Liver (tissue), 9 donors: Measurements from ENCODE around the gene OR1F1. TPM values are rescaled to one million over a fixed set of nuclear protein-coding genes. Genes with fewer than 3 reads are reported as not detected.

Experiments used
- DNase-seq: peaks from one replicate; pipeline ENCODE4 v3.0.0-alpha.2; 2017; ENCODE audit warnings: low spot score
- H3K27ac ChIP-seq, 2 donors: one replicate each; pipeline ENCODE4 v1.7.0; 2013; ENCODE audit warnings: inconsistent platforms in 2 of 2, low read length in 2 of 2, control low read depth in 1 of 2, low read depth in 1 of 2, mild to moderate bottlenecking in 1 of 2
- H3K27me3 ChIP-seq, 4 donors: one replicate each; pipeline versions ENCODE4 v1.6.1 to v1.7.0; 2013; ENCODE audit warnings: low read length in 3 of 4, inconsistent platforms in 1 of 4, mild to moderate bottlenecking in 1 of 4, moderate library complexity in 1 of 4; ENCODE audit not compliant: control insufficient read depth in 4 of 4, insufficient read depth in 4 of 4
- H3K36me3 ChIP-seq, 4 donors: one replicate each; pipeline versions ENCODE4 v1.6.1 to v1.7.0; 2013; ENCODE audit warnings: low read length in 3 of 4, mild to moderate bottlenecking in 3 of 4, low read depth in 1 of 4, moderate library complexity in 1 of 4; ENCODE audit not compliant: control insufficient read depth in 4 of 4, insufficient read depth in 3 of 4
- H3K4me1 ChIP-seq, 4 donors: one replicate each; pipeline versions ENCODE4 v1.6.1 to v1.7.0; 2013; ENCODE audit warnings: low read length in 3 of 4, mild to moderate bottlenecking in 3 of 4, moderate library complexity in 1 of 4; ENCODE audit not compliant: control insufficient read depth in 4 of 4, insufficient read depth in 4 of 4
- H3K4me3 ChIP-seq, 3 donors: one replicate each; pipeline versions ENCODE4 v1.6.1 to v1.7.0; 2013; ENCODE audit warnings: low read length in 3 of 3, control low read depth in 1 of 3, low read depth in 1 of 3, mild to moderate bottlenecking in 1 of 3
- H3K9ac ChIP-seq, 2 donors: one replicate each; pipeline ENCODE4 v1.7.0; 2013; ENCODE audit warnings: low read length in 2 of 2, mild to moderate bottlenecking in 2 of 2, moderate library complexity in 2 of 2, control low read depth in 1 of 2, low read depth in 1 of 2
- H3K9me3 ChIP-seq, 4 donors: one replicate each; pipeline versions ENCODE4 v1.6.1 to v1.7.0; 2013; ENCODE audit warnings: low read length in 3 of 4; ENCODE audit not compliant: control insufficient read depth in 4 of 4
- ATF3 ChIP-seq: IDR thresholded peaks from 2 replicates; pipeline ENCODE4 v1.6.1; 2016; ENCODE audit warnings: antibody characterized with exemption
- CTCF ChIP-seq: fragments of 150-350 bp; IDR thresholded peaks from 2 replicates; pipeline ENCODE4 v1.5.1; 2017; ENCODE audit warnings: improper control_type of control experiment, low read depth, low read length; ENCODE audit not compliant: missing input control
- EGR1 ChIP-seq, 2 donors: IDR thresholded peaks; 2 replicates each; pipeline ENCODE4 v1.6.1; 2016 to 2018; ENCODE audit warnings: antibody characterized with exemption in 2 of 2, low read depth in 2 of 2
- FOXA1 ChIP-seq: IDR thresholded peaks from 2 replicates; pipeline ENCODE4 v1.6.1; 2016; ENCODE audit warnings: antibody characterized with exemption
- GABPA ChIP-seq, 2 donors: IDR thresholded peaks in 1 of 2; conservative IDR thresholded peaks in 1 of 2; 2 replicates each; pipeline ENCODE4 v1.6.1; 2016; ENCODE audit warnings: antibody characterized with exemption in 2 of 2, mild to moderate bottlenecking in 1 of 2, moderate library complexity in 1 of 2
- HNF4A ChIP-seq, 2 donors: conservative IDR thresholded peaks; 2 replicates each; pipeline ENCODE4 v1.6.1; 2016; ENCODE audit warnings: antibody characterized with exemption in 2 of 2, mild to moderate bottlenecking in 2 of 2
- HNF4G ChIP-seq: IDR thresholded peaks from 2 replicates; pipeline ENCODE4 v1.6.1; 2016; ENCODE audit warnings: antibody characterized with exemption
- JUND ChIP-seq, 2 donors: IDR thresholded peaks; 2 replicates each; pipeline ENCODE4 v1.6.1; 2016; ENCODE audit warnings: antibody characterized with exemption in 2 of 2
- MAX ChIP-seq: IDR thresholded peaks from 2 replicates; pipeline ENCODE4 v1.6.1; 2016; ENCODE audit warnings: antibody characterized with exemption
- RAD21 ChIP-seq, 2 donors: IDR thresholded peaks; 2 replicates each; pipeline ENCODE4 v1.6.1; 2016; ENCODE audit warnings: antibody characterized with exemption in 2 of 2, mild to moderate bottlenecking in 2 of 2
- RXRA ChIP-seq, 2 donors: IDR thresholded peaks; 2 replicates each; pipeline ENCODE4 v1.6.1; 2017 to 2018; ENCODE audit warnings: antibody characterized with exemption in 2 of 2, mild to moderate bottlenecking in 1 of 2
- SP1 ChIP-seq: IDR thresholded peaks from 2 replicates; pipeline ENCODE4 v1.6.1; 2018; ENCODE audit warnings: antibody characterized with exemption, mild to moderate bottlenecking
- TAF1 ChIP-seq: conservative IDR thresholded peaks from 2 replicates; pipeline ENCODE4 v1.6.1; 2016; ENCODE audit warnings: antibody characterized with exemption, mild to moderate bottlenecking
- YY1 ChIP-seq: IDR thresholded peaks from 2 replicates; pipeline ENCODE4 v1.6.1; 2016; ENCODE audit warnings: antibody characterized with exemption, mild to moderate bottlenecking
- ZBTB33 ChIP-seq: IDR thresholded peaks from 2 replicates; pipeline ENCODE4 v1.6.1; 2016; ENCODE audit warnings: antibody characterized with exemption
- WGBS: extraction: QIAGEN DNeasy Blood & Tissue Kit; methylation state at CpG from one replicate; pipeline ENCODE4 v1.1.7; 2013; 5-methylcytosine and 5-hydroxymethylcytosine counted together
- polyA plus RNA-seq, 2 donors: library from polyadenylated mRNA; stranded (reverse) in 1 of 2; unstranded in 1 of 2; fragments of 200-250 nt in 1 of 2; fragments of >200 nt in 1 of 2; fragmentation: Nextera tagmentation in 1 of 2; extraction: Ambion mirVana in 1 of 2; gene quantifications; one replicate each; pipeline versions ENCODE4 v1.2.1 to v1.2.3, GENCODE V29; 2013 to 2015
- total RNA-seq, 2 donors: library from RNA; depleted of rRNA; stranded (reverse); fragments of >200 nt; gene quantifications; one replicate each; pipeline ENCODE4 v1.2.3, GENCODE V29; 2014
- TF ChIP-seq, protein P1 (sequence below): IDR thresholded peaks from 2 replicates; pipeline ENCODE4 v1.6.1; 2016; ENCODE audit warnings: antibody characterized with exemption, mild to moderate bottlenecking
- donor health status: healthy.
- donor health status: healthy.
- donor health status: healthy.
- donor health status: healthy.
- donor health status: healthy.

OR1F1 gene
- total and polyA plus RNA-seq, 4 donors: not detected

DNA sequence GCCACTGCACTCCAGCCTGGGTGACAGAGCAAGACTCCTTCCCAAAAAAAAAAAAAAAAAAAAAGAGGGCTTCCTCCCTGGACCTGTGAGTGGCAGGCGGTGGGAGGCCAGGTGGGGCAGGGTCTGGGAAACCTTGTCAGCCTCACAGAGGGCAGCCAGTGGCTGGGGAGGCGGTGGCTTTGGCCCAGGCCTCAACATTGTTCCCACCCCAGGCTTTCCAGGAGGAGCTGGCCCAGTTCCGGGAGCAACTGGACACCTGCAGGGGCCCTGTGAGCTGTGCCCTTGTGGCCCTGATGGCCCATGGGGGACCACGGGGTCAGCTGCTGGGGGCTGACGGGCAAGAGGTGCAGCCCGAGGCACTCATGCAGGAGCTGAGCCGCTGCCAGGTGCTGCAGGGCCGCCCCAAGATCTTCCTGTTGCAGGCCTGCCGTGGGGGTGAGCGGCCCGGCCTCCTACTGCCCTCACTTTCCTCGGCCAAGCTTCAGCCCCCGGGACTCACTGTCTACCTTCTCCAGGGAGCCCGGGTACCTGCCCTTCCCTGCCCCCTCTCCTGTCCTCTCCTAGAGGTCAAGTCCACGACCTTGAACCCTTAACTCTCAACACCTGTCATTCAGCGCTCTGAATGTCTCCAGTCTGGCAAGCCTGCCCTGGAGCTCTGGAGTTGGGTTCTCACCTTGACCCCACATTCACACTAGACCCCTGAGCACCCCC, 40.8 kb upstream of the OR1F1 start:
- Histone ChIP-seq H3K4me3 (no peak overlapping the region), H3K9me3 (no peaks in the 10 kb centered on the region), H3K4me1 (peaks cover 11 to 38% (median 25%) of the 10 kb centered on the region in 4 donors), H3K9ac (no peak overlapping the region), H3K36me3 (peaks cover 0 to 3% (median 0%) of the 10 kb centered on the region in 4 donors), H3K27me3 (no peaks in the 10 kb centered on the region), H3K27ac (no peak overlapping the region)
- 91% methylated on average over 16 of the region's 16 CpGs for WGBS
- no peak for DNase-seq
- TF ChIP-seq RXRA (IDR thresholded peaks at IDR 0.05): no peak
- TF ChIP-seq, protein P1, sequence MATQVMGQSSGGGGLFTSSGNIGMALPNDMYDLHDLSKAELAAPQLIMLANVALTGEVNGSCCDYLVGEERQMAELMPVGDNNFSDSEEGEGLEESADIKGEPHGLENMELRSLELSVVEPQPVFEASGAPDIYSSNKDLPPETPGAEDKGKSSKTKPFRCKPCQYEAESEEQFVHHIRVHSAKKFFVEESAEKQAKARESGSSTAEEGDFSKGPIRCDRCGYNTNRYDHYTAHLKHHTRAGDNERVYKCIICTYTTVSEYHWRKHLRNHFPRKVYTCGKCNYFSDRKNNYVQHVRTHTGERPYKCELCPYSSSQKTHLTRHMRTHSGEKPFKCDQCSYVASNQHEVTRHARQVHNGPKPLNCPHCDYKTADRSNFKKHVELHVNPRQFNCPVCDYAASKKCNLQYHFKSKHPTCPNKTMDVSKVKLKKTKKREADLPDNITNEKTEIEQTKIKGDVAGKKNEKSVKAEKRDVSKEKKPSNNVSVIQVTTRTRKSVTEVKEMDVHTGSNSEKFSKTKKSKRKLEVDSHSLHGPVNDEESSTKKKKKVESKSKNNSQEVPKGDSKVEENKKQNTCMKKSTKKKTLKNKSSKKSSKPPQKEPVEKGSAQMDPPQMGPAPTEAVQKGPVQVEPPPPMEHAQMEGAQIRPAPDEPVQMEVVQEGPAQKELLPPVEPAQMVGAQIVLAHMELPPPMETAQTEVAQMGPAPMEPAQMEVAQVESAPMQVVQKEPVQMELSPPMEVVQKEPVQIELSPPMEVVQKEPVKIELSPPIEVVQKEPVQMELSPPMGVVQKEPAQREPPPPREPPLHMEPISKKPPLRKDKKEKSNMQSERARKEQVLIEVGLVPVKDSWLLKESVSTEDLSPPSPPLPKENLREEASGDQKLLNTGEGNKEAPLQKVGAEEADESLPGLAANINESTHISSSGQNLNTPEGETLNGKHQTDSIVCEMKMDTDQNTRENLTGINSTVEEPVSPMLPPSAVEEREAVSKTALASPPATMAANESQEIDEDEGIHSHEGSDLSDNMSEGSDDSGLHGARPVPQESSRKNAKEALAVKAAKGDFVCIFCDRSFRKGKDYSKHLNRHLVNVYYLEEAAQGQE: no peak
- no peak for TF ChIP-seq HNF4G
- TF ChIP-seq GABPA (IDR thresholded peaks at IDR 0.05 in 1 of 2, conservative IDR thresholded peaks at IDR 0.05 in 1 of 2): no peak
- TF ChIP-seq ATF3: no peak
- no peak for TF ChIP-seq MAX
- no peak for TF ChIP-seq CTCF
- TF ChIP-seq FOXA1: no peak
- TF ChIP-seq YY1: no peak
- TF ChIP-seq TAF1: no peak
- TF ChIP-seq JUND (IDR thresholded peaks at IDR 0.05): no peak
- no peak for TF ChIP-seq SP1
- no peak for TF ChIP-seq RAD21 (IDR thresholded peaks at IDR 0.05)
- no peak for TF ChIP-seq ZBTB33
- no peak for TF ChIP-seq HNF4A (conservative IDR thresholded peaks at IDR 0.05)
- TF ChIP-seq EGR1 (IDR thresholded peaks at IDR 0.05; ENCODE audit: low read depth in 2 of 2): no peak
